Brain microvascular endothelial cell (primary cell): ENCODE measurements around the gene OR52H1.

Experiments used
- DNase-seq: peaks from one replicate; pipeline ENCODE4 v3.0.0-alpha.2; 2020
- H3K27ac ChIP-seq: fragments of 250-450 bp; sonication (Bioruptor Pico); 2 replicates; pipeline ENCODE4 v1.5.1; 2020; ENCODE audit warnings: mild to moderate bottlenecking, moderate library complexity
- H3K27me3 ChIP-seq: fragments of 250-450 bp; sonication (Bioruptor Pico); replicated peaks from 2 replicates; pipeline ENCODE4 v1.5.1; 2020; ENCODE audit warnings: mild to moderate bottlenecking
- H3K36me3 ChIP-seq: fragments of 250-450 bp; sonication (Bioruptor Pico); replicated peaks from 2 replicates; pipeline ENCODE4 v1.5.1; 2020; ENCODE audit warnings: mild to moderate bottlenecking
- H3K4me3 ChIP-seq: 2 replicates; pipeline ENCODE4 v1.5.1; 2011; ENCODE audit warnings: low read depth, mild to moderate bottlenecking, control low read depth, low read length, moderate library complexity
- in situ Hi-C: cut with HindIII; loops from 2 replicates; pipeline ENCODE4 v1.10.0; 2017; ENCODE audit warnings: low sequenced_read_pairs, low pct_ligation_motif_present
- TF ChIP-seq, protein P1 (sequence below): IDR thresholded peaks from 2 replicates; pipeline ENCODE4 v1.5.1; 2011; ENCODE audit warnings: low read depth, mild to moderate bottlenecking, moderate library complexity, low read length, control low read depth, inconsistent platforms; ENCODE audit errors: missing control alignments

Gene OR52H1

DNA sequence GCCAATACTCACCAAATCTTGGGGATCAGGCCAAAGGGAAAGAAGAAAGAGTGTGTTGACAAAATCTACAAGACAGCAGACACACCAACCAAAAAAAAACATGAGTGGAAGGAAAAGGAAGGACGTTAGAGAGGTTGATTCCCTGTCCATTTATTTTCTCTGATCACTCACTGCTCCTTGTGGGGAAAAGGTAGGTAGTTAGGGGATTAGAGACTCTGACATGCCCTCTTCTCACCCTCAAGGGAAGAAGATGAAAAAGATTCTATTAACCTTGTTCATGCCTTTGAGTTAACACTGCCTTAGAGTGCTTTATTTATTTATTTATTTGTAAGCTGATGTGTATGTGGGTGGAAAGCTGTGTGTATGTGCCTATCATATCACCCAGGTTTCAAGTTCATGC, at the start of gene OR52H1:
TSS of gene OR52H1 (minus strand) at position 101 of the 400 bp plus-strand sequence. CDS start 3,035 bp downstream, outside the sequence.
- in situ Hi-C loops, result no loop called here
- H3K36me3 ChIP-seq, result no peaks in the 10 kb centered on the region
- H3K27ac ChIP-seq, result no peak within 1 kb of the TSS
- TF ChIP-seq, protein P1, sequence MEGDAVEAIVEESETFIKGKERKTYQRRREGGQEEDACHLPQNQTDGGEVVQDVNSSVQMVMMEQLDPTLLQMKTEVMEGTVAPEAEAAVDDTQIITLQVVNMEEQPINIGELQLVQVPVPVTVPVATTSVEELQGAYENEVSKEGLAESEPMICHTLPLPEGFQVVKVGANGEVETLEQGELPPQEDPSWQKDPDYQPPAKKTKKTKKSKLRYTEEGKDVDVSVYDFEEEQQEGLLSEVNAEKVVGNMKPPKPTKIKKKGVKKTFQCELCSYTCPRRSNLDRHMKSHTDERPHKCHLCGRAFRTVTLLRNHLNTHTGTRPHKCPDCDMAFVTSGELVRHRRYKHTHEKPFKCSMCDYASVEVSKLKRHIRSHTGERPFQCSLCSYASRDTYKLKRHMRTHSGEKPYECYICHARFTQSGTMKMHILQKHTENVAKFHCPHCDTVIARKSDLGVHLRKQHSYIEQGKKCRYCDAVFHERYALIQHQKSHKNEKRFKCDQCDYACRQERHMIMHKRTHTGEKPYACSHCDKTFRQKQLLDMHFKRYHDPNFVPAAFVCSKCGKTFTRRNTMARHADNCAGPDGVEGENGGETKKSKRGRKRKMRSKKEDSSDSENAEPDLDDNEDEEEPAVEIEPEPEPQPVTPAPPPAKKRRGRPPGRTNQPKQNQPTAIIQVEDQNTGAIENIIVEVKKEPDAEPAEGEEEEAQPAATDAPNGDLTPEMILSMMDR, result no peak
- no peak within 1 kb of the TSS for H3K4me3 ChIP-seq
- no peaks in the 10 kb centered on the region for H3K27me3 ChIP-seq
- no peak for DNase-seq

DNA sequence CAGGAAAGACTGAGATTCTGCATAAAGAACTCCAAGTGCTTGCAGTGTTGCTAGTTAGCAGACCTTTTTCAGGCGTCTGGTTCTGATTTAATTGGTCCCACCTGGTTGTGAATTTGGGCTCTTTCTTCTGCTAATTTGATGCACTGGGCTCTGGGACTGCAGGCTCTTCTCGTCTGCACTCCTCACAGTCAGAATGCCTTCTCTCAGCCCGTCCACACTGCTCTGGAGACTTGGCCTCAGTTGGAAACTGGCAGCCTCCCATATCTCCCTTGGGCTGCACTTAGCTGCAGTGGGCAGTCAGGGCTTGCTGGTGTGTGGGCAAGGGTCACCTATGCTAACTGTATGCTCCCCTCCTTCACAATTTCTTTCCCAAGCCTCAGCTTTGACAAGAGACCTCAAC, 49.6 kb upstream of the OR52H1 start:
- DNase-seq, result no peak
- Histone ChIP-seq H3K27ac (no peak overlapping the region), H3K36me3 (no peaks in the 10 kb centered on the region), H3K27me3 (no peaks in the 10 kb centered on the region), H3K4me3 (no peak overlapping the region)
- in situ Hi-C loops, result loop anchor here (25.0 kb wide), 1 partner anchor 89 kb away; the partner anchor contains the start of genes TRIM22 and TRIM5
- TF ChIP-seq, protein P1, result no peak

DNA sequence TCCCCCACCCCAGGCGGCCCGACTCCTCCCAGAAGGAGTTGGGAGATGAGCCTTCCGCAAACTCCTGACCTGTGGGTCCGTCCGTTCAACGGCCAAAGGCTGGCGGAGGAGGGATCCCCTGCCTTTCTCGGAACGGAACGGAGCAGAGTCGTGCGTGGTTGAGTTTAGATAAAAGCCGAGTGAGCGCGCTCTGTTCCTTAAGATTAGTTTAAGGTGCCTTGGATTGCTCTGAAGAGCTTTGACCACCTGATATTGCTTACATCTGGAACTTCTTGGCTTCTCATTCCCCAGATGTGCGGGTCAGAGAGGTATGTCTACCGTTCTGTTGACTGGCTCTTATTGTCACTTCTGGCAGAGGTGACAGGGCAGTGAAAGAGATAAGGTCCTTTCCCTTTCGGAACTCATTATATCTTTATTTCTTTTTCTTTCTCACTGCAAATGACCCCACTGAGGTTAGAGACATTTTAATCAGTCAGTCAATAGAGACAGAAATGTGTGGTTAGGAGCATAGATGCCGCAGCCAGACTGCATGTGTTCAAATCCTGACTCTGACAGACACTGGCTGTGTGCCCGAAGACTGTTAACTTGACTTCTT, 48.4 kb upstream of the OR52H1 start, which contains the start of gene TRIM6:
TSS of gene TRIM6 (plus strand) at position 31 of the 595 bp plus-strand sequence. CDS start at position 292, 261 bp downstream.
- in situ Hi-C loops, result loop anchor here (25.0 kb wide), 1 partner anchor 91 kb away; the partner anchor contains the start of genes TRIM22 and TRIM5
- Histone ChIP-seq H3K27ac (peak within 1 kb of the TSS; percentile 77), H3K27me3 (no peaks in the 10 kb centered on the region), H3K36me3 (no peaks in the 10 kb centered on the region), H3K4me3 (peak within 1 kb of the TSS; percentile 59)
- TF ChIP-seq, protein P1, result no peak
- peak; percentile 22 for DNase-seq

- Histone ChIP-seq H3K36me3 (no peaks in the 10 kb centered on the region), H3K4me3 (no peak overlapping the region), H3K27me3 (no peaks in the 10 kb centered on the region), H3K27ac (no peak overlapping the region)
- TF ChIP-seq, protein P1, result no peak
- in situ Hi-C loops, result loop anchor here (25.0 kb wide), 1 partner anchor 94 kb away; the partner anchor contains the start of genes TRIM22 and TRIM5
- no peak for DNase-seq
Measured at GRCh38 chr11:5593146-5593545, 44.8 kb upstream of the OR52H1 start.

DNA sequence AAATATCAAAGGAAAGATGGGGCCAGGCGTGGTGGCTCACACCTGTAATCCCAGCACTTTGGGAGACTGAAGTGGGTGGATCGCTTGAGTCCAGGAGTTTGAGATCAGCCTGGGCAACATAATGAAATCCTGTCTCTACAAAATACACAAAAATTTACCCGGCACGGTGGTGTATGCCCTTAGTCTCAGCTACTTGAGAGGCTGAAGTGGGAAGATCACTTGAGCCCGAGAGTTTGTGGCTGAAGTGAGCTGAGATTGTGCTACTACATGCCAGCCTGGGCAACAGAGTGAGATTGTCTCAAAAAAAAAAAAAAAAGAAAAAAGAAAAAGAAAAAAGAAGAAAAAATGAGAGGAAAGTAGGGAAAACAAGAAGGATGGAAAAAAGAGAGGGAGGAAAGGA, 44.3 kb upstream of the OR52H1 start:
- in situ Hi-C loops, result loop anchor here (25.0 kb wide), 1 partner anchor 95 kb away; the partner anchor contains the start of genes TRIM22 and TRIM5

More for the DNA sequence above, 44.3 kb upstream of the OR52H1 start:
- H3K27me3 ChIP-seq, result no peaks in the 10 kb centered on the region
- H3K36me3 ChIP-seq, result no peaks in the 10 kb centered on the region
- no peak overlapping the region for H3K4me3 ChIP-seq
- H3K27ac ChIP-seq, result no peak overlapping the region
- TF ChIP-seq, protein P1, result no peak
- DNase-seq, result no peak
